GM12878 (cell line): Measurements from ENCODE around the gene HAND1. TPM values are rescaled to one million over a fixed set of nuclear protein-coding genes. Genes with fewer than 3 reads are reported as not detected.

Experiments used
- ATAC-seq: fragments of 200-7000 bp; cut with Tn5 transposase; 3 replicates; pipeline ENCODE4 v1.9.1; 2020; ENCODE audit warnings: mild to moderate bottlenecking, moderate library complexity
- BruUV-seq: library from RNA; stranded (reverse); fragments of 400-500 nt; replicated peaks from 2 replicates; lab custom pipeline; 2021; lab: Mats Ljungman, UMichigan
- CTCF ChIA-PET: fragments of 300-600 bp; sonication (Branson Sonifier 250); formaldehyde crosslinking; extraction: SDS; loops from one replicate; lab custom pipeline; 2021; ENCODE audit warnings: inconsistent platforms; lab: Yijun Ruan, JAX
- POLR2A ChIA-PET: fragments of 350-600 bp; formaldehyde crosslinking; extraction: SDS; loops from one replicate; lab custom pipeline; 2021; ENCODE audit warnings: inconsistent platforms; lab: Charles Lee
- RAD21 ChIA-PET: fragments of 300-600 bp; sonication (Branson Sonifier 250); formaldehyde crosslinking; loops from one replicate; lab custom pipeline; 2023; ENCODE audit warnings: antibody characterized with exemption; ENCODE audit not compliant: unreplicated experiment; lab: Charles Lee
- SMC1A ChIA-PET: fragments of 300-600 bp; sonication (Branson Sonifier 250); formaldehyde crosslinking; loops from one replicate; lab custom pipeline; 2023; ENCODE audit not compliant: unreplicated experiment, uncharacterized antibody; lab: Charles Lee
- DNase-seq: peaks from one replicate; pipeline ENCODE4 v3.0.0-alpha.2; 2011; ENCODE audit warnings: low read depth, low spot score
- FAIRE-seq: peaks from 3 replicates; lab custom pipeline; 2011; peaks lifted over from hg19 to GRCh38; lab: Jason Lieb, UNC
- H2AFZ ChIP-seq: 2 replicates; pipeline ENCODE4 v1.6.0; 2011; ENCODE audit warnings: low read depth, low read length, control low read depth; ENCODE audit not compliant: control insufficient read depth
- H3K27ac ChIP-seq: 2 replicates; pipeline ENCODE4 v1.5.1; 2011; ENCODE audit warnings: control low read depth; ENCODE audit not compliant: control insufficient read depth, insufficient read depth
- H3K27me3 ChIP-seq, 2 experiments: replicated peaks in 1 of 2; 2 replicates each; pipeline versions ENCODE4 v1.6.0 to v1.6.1; 2011; ENCODE audit warnings: low read length in 1 of 2; ENCODE audit not compliant: control insufficient read depth in 2 of 2, insufficient read depth in 2 of 2
- H3K36me3 ChIP-seq, 2 experiments: 2 replicates each; pipeline ENCODE4 v1.5.1; 2011; ENCODE audit warnings: low read length in 1 of 2; ENCODE audit not compliant: control insufficient read depth in 2 of 2, insufficient read depth in 2 of 2
- H3K4me1 ChIP-seq: 2 replicates; pipeline ENCODE4 v1.6.1; 2011; ENCODE audit warnings: mild to moderate bottlenecking, low read length, moderate library complexity, mixed read lengths; ENCODE audit not compliant: control insufficient read depth, insufficient read depth
- H3K4me2 ChIP-seq: 2 replicates; pipeline ENCODE4 v1.6.0; 2011; ENCODE audit warnings: control low read depth; ENCODE audit not compliant: control insufficient read depth, insufficient read depth
- H3K4me3 ChIP-seq: fragments of 200-600 bp; sonication (generic); 2 replicates; pipeline ENCODE4 v1.5.1; 2016
- H3K79me2 ChIP-seq: 2 replicates; pipeline ENCODE4 v1.6.0; 2011; ENCODE audit warnings: low read length; ENCODE audit not compliant: control insufficient read depth, insufficient read depth
- H3K9ac ChIP-seq: 2 replicates; pipeline ENCODE4 v1.8.0; 2011; ENCODE audit warnings: low read length, control low read depth, mixed read lengths; ENCODE audit not compliant: control insufficient read depth, insufficient read depth
- H3K9me3 ChIP-seq: replicated peaks from 3 replicates; pipeline ENCODE4 v1.5.1; 2011; ENCODE audit warnings: mild to moderate bottlenecking, low read length; ENCODE audit not compliant: control insufficient read depth, insufficient read depth
- H4K20me1 ChIP-seq: 2 replicates; pipeline ENCODE4 v1.6.0; 2011; ENCODE audit not compliant: control insufficient read depth, insufficient read depth
- BHLHE40 ChIP-seq, 2 experiments: fragments of 450-650 bp in 1 of 2; IDR thresholded peaks; 2 replicates each; pipeline ENCODE4 v1.6.1; 2011 to 2017; ENCODE audit warnings: low read depth in 2 of 2, borderline replicate concordance in 1 of 2, improper control_type of control experiment in 1 of 2, low read length in 1 of 2, mild to moderate bottlenecking in 1 of 2
- HSF1 ChIP-seq: fragments of 150-350 bp; IDR thresholded peaks from 2 replicates; pipeline ENCODE4 v1.6.1; 2014; ENCODE audit warnings: mild to moderate bottlenecking, low read depth, low read length
- SUZ12 ChIP-seq: fragments of 200-600 bp; sonication (generic); IDR thresholded peaks from one replicate; pipeline ENCODE4 v1.6.1; 2018; ENCODE audit warnings: antibody characterized with exemption, mild to moderate bottlenecking; ENCODE audit not compliant: unreplicated experiment
- WGBS: methylation state at CpG from one replicate; pipeline ENCODE4 v1.1.6; 2016; ENCODE audit warnings: low lambda C conversion rate; ENCODE audit not compliant: insufficient replicate concordance, insufficient coverage; ENCODE audit errors: missing lambda C conversion rate; 5-methylcytosine and 5-hydroxymethylcytosine counted together
- in situ Hi-C: fragments of 300-500 bp; cut with MboI; formaldehyde crosslinking; loops from 9 replicates; pipeline ENCODE4 v1.14.3; 2018; ENCODE audit warnings: mixed read lengths
- intact Hi-C: fragments of 100-400 bp; cut with micrococcal nuclease; formaldehyde crosslinking; loops from one replicate; pipeline ENCODE4 v1.14.2; 2022; ENCODE audit not compliant: unreplicated experiment
- polyA plus RNA-seq, 11 experiments: library from polyadenylated mRNA; depleted of rRNA in 4 of 11; unstranded in 6 of 11; stranded (reverse) in 5 of 11; fragments of >200 nt; fragmentation: Nextera tagmentation in 4 of 11; fragmentation: Illumina TruSeq in 1 of 11; extraction: Ambion mirVana in 4 of 11; extraction: Trizol in 1 of 11; gene quantifications; 1 replicate in 1 of 11; 2 replicates in 10 of 11; pipeline versions ENCODE4 v1.2.1 to v1.2.3, GENCODE V29; 2011 to 2016; ENCODE audit warnings: inconsistent platforms in 2 of 11, missing spikeins in 2 of 11, low read depth in 1 of 11
- total RNA-seq, 4 experiments: library from RNA; depleted of rRNA in 3 of 4; stranded (reverse); fragments of >200 nt in 3 of 4; fragmentation: Illumina TruSeq in 1 of 4; extraction: Trizol in 1 of 4; gene quantifications; 2 replicates each; pipeline versions ENCODE4 v1.2.1 to v1.2.3, GENCODE V29; 2013 to 2021

HAND1 gene
- total and polyA plus RNA-seq, 10 of the 15 experiments (the other 5 are each of a cell fraction or from before 2014, with no cell fraction given): 0.06 to 0.41 (median 0.27) TPM; not detected in 4

DNA sequence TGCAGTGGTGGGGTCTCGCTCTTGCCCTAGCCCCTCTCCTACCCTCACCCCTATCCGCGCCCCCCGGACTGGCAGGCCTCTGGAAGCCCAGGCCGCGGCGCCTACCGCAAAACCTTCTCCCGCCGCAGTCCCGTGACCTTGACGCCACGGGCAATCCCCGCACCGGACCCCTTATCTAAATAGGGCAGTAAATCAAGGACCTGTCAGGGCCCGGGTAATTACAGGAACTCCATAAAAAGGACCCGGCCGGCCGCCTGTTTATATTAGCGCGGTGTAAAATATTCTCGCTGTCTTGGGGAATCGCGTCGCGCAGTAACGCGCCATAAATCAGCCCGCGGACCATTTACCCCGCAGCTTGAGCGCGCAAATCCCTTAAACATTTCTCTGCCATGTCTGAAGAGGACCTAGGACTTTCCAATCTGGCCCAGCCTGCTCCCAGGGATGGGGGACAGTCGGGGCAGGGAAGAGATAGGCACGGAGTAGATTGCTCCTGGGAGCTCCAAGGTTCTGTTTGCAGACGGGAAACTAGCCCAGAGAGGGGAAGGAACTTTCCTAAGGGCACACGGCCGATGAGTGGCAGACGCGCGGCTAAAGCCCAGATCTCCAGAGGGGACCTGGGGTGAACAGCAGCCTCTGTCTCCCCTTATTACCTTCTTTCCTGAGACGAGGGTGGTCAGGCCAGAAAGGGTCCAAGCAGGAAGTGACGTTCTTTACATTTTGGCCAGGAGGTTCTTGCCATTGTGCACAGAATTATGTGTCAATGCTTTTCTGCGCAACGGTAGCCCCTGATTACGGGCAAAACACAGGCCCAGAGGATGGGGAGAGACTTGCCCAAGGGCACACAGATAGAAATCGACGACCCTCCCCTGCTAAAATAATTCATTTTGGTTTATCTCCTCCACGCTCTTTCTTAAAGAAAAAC lies 4.8 kb upstream of the HAND1 start:
- no TSS peak for BruUV-seq
- ChIA-PET SMC1A (interaction anchor here (1.7 to 1.8 kb wide), 2 partner anchors 17 to 20 kb away, joined by 5 read pairs; no protein-coding TSS in a partner anchor), CTCF (interaction anchor here (1.3 to 2.3 kb wide), 4 partner anchors 10 to 38 kb away, joined by 3 to 13 read pairs (median 4); no protein-coding TSS in a partner anchor)

More for the DNA sequence above, 4.8 kb upstream of the HAND1 start:
- Histone ChIP-seq H3K9me3 (no peaks in the 10 kb centered on the region; the same call in none of the 3 replicates), H3K27ac (no peak overlapping the region), H3K4me1 (peaks cover 23% of the 10 kb centered on the region), H3K4me3 (no peak overlapping the region), H3K9ac (no peak overlapping the region), H3K4me2 (no peak overlapping the region), H3K36me3 (no peaks in the 10 kb centered on the region), H4K20me1 (no peaks in the 10 kb centered on the region), H2AFZ (no peak overlapping the region), H3K79me2 (no peaks in the 10 kb centered on the region), H3K27me3 (peaks cover 33 to 41% of the 10 kb centered on the region in 2 experiments)
- intact Hi-C loops: no loop called here
- FAIRE-seq: no peak
- POLR2A ChIA-PET: interaction anchor here (1.0 kb wide), 1 partner anchor 14 kb away, joined by 3 read pairs; no protein-coding TSS in a partner anchor
- RAD21 ChIA-PET: interaction anchor here (2.0 kb wide), 1 partner anchor 15 kb away, joined by 5 read pairs; no protein-coding TSS in a partner anchor
- DNase-seq: no peak
- TF ChIP-seq HSF1: no peak
- peak; percentile 62 for TF ChIP-seq SUZ12
- TF ChIP-seq BHLHE40 (IDR thresholded peaks at IDR 0.05; ENCODE audit: borderline replicate concordance in 1 of 2, low read depth in 2 of 2, low read length in 1 of 2): peak in 1 of 2 experiments; percentile 16; a peak in 1 of 4 replicates
- ATAC-seq: no peak
- 61% methylated on average over 48 of the region's 49 CpGs for WGBS
- in situ Hi-C loops: no loop called here
